ENCODE results near the gene HOXD12.
A peak's percentile ranks its signal among the peaks of the same experiment; 100 is the strongest.

HOXD12 gene

DNA sequence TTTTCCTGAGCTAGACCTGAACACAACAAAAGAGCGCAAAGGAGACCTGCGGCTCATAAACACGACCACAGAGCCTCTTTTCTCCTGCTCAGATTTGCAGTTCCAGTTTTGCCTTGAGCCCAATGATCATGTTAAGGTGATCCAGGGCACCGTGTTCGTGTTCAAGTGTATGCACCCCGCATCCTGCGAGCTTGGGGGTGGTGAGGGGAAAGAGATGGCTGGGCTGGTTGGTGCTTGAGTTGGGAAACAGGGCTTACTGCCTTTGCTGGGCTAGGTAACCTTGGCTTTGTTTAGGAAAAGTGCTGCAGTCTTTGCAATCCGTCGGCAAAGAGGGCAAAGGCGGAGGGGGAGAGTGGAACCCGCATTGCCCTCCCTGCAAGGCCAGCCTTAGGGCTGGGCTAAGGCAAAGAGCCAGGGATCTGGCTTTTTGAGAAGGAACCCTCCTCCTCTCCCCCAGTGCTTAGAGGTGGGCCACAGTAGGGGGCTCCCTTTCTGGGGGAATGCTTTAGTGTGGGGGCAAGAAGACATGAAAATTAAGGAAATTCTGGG, 18.3 kb downstream of the HOXD12 start:
- Histone ChIP-seq H3K27me3 (peaks cover 14 to 100% of the 10 kb centered on the region in 2 donors), H3K4me3 (no peak overlapping the region), H3K36me3 (no peaks in the 10 kb centered on the region), H3K27ac (no peak overlapping the region), H3K4me1 (peaks cover 0 to 24% (median 19%) of the 10 kb centered on the region in 4 donors), H3K9me3 (no peaks in the 10 kb centered on the region)
- DNase-seq, result no peak
- no peak for TF ChIP-seq CTCF (IDR thresholded peaks at IDR 0.05)
- intact Hi-C loops (cut with DNase I; ENCODE audit: low total_unique reads), result loop anchor here (10.0 kb wide), 1 partner anchor 1027 kb away; no protein-coding TSS in a partner anchor

DNA sequence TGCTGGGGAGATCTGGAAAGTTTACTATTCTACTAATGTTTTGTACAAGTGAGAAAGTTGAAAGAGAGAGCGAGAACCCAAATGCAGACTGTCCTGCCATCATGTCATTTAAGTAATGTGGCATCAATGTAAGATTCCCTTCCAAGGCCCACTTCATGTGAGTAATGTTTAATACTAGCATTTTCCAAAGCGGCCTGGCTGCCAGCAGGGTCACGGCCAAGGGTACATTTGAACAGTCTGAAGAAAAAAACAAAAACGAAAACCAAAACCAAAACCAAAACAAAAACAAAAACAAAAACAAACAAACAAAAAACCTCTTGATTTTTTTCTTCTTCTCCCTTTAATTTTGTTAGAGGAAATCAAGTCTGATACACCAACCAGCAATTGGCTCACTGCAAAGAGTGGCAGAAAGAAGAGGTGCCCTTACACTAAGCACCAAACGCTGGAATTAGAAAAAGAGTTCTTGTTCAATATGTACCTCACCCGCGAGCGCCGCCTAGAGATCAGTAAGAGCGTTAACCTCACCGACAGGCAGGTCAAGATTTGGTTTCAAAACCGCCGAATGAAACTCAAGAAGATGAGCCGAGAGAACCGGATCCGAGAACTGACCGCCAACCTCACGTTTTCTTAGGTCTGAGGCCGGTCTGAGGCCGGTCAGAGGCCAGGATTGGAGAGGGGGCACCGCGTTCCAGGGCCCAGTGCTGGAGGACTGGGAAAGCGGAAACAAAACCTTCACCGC, 19.2 kb downstream of the HOXD12 start:
- Histone ChIP-seq H3K4me3 (no peak overlapping the region), H3K9me3 (no peaks in the 10 kb centered on the region), H3K4me1 (peaks cover 0 to 31% (median 26%) of the 10 kb centered on the region in 4 donors), H3K27me3 (peaks cover 14 to 100% of the 10 kb centered on the region in 2 donors), H3K36me3 (no peaks in the 10 kb centered on the region), H3K27ac (no peak overlapping the region)
- no peak for DNase-seq
- TF ChIP-seq CTCF (IDR thresholded peaks at IDR 0.05), result peak in 1 of 2 experiments; percentile 13
- intact Hi-C loops (cut with DNase I; ENCODE audit: low total_unique reads), result loop anchor here (10.0 kb wide), 1 partner anchor 1026 kb away; no protein-coding TSS in a partner anchor

GRCh38 chr2:176120364-176121189, 21.0 kb downstream of the HOXD12 start:
- intact Hi-C loops (cut with DNase I; ENCODE audit: low total_unique reads), result no loop called here
- Histone ChIP-seq H3K27ac (no peak overlapping the region), H3K4me1 (peaks cover 0 to 31% (median 26%) of the 10 kb centered on the region in 4 donors), H3K4me3 (no peak overlapping the region), H3K9me3 (no peaks in the 10 kb centered on the region), H3K36me3 (no peaks in the 10 kb centered on the region), H3K27me3 (peaks cover 14 to 99% of the 10 kb centered on the region in 2 donors)
- no peak for DNase-seq
- TF ChIP-seq CTCF (IDR thresholded peaks at IDR 0.05), result no peak

DNA sequence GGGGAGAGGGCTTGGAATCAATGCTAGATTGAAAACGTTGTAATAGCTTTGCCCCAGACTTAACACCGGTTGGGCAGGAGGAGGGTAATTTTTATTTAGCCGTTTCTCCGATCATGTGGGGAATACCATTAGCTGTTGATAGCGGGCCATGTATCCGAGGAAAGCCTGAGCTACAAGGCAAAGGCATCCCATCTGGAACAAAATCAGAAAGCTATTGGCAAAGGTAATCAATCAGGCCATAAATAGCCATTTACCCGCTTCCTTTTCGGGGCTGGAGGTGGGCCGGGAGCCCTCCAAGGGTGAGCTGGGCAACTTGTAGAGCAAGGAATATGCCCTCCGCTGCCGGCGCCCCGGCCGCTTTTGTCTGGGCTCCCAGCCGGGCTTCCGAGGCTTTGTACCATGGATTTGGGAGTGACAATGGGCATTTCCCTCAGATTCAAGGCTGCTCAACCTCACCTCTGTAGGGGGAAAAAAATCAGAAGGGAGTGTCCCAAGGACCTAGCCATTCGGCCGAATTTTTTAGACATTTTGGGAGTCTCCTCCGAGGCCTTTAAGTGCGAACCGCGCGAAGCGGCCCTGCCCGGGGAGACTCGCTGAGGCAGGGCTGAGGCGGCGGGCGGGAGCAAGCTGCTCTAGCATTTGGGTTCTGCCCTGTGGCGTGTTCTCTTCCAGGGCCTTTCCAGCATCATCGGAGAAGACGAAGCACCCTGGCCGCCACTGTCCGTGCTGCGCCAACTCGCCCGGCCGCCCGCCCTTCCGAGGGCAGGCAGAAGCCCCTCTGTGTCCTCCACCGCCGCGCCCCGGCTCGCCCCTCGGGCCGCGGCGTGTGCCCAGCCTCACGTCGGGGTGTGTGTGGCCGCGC, 21.8 kb downstream of the HOXD12 start:
- Histone ChIP-seq H3K27ac (no peak overlapping the region), H3K36me3 (no peaks in the 10 kb centered on the region), H3K9me3 (no peaks in the 10 kb centered on the region), H3K4me1 (peaks cover 0 to 26% (median 19%) of the 10 kb centered on the region in 4 donors), H3K27me3 (peaks cover 14 to 97% of the 10 kb centered on the region in 2 donors), H3K4me3 (peak overlapping the region; percentile 51 to 57)
- no peak for TF ChIP-seq CTCF (IDR thresholded peaks at IDR 0.05)
- no peak for DNase-seq
- intact Hi-C loops (cut with DNase I; ENCODE audit: low total_unique reads), result no loop called here

Data from tibial artery (tissue), 4 donors.